Measurements from ENCODE around the gene ERBIN.
"Not testable (repeated sequence)": the region's sequence is repeated elsewhere in the genome, so short reads cannot be mapped to it uniquely, and the experiment has no call there.

Gene ERBIN

DNA sequence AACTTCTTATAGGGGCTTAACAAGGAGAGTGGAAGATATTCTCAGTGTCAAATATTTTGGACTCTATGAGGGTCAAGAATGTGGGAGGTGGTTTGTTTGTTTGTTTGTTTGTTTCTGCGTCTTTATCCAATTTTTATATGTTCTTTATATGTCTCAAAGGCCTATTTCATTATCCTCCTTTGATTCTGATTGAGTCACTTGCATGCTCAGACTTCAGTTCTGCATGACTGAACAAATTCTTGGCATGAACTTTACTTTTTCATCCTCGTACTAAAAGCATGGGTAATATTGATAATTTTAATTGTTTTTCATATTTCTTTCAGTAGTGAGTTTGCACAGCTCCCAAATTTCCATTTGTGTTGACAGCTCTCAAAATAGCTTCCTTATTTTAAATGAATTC lies 19.2 kb upstream of the ERBIN start:
- H3K4me3 ChIP-seq (ENCODE audit: low read depth, low read length) = no peak overlapping the region
- DNase-seq (ENCODE audit: low read depth) = no peak
- TF ChIP-seq, protein P1, sequence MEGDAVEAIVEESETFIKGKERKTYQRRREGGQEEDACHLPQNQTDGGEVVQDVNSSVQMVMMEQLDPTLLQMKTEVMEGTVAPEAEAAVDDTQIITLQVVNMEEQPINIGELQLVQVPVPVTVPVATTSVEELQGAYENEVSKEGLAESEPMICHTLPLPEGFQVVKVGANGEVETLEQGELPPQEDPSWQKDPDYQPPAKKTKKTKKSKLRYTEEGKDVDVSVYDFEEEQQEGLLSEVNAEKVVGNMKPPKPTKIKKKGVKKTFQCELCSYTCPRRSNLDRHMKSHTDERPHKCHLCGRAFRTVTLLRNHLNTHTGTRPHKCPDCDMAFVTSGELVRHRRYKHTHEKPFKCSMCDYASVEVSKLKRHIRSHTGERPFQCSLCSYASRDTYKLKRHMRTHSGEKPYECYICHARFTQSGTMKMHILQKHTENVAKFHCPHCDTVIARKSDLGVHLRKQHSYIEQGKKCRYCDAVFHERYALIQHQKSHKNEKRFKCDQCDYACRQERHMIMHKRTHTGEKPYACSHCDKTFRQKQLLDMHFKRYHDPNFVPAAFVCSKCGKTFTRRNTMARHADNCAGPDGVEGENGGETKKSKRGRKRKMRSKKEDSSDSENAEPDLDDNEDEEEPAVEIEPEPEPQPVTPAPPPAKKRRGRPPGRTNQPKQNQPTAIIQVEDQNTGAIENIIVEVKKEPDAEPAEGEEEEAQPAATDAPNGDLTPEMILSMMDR (IDR thresholded peaks at IDR 0.05; ENCODE audit: control insufficient read depth, extremely low read depth, insufficient read depth) = no peak

DNA sequence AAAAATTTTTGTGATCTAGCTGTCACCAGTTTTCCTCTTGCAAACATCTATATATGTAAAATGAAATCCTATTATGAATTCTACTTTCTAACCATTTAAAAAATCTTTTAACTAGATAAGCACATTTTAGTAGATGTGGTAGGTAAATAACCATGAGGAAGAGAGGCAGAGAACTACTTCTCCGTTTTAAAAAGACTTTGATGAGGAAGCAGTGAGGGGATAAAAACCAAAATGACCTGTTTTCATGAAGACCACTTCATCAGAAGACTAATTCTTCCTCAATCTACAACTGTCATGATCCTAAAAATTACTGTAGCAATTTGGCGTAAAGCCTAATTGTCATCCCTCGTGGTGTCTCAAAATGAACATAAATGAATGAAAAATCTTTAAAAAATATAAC lies 15.7 kb upstream of the ERBIN start:
- no peak overlapping the region for H3K4me3 ChIP-seq (ENCODE audit: low read depth, low read length)
- TF ChIP-seq, protein P1 (IDR thresholded peaks at IDR 0.05; ENCODE audit: control insufficient read depth, extremely low read depth, insufficient read depth) = no peak
- DNase-seq (ENCODE audit: low read depth) = no peak

DNA sequence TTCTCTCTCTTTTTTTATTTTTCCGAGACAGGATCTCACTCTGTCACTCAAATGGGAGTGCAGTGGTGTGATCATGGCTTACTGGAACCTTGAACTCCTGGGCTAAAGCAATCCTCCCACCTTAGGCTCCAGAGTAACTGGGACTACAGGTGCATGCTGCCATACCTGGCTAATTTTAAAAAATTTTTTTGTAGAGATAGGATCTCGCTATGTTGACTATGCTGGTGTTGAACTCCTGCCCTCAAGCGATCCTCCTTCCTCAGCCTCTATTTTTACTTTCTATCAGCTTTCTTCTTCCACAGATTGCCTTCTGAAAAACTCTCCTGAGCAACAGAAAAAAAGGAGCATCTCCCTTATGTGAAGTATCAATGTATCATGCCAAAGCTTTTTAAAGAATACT lies 14.1 kb upstream of the ERBIN start:
- no peak overlapping the region for H3K4me3 ChIP-seq (ENCODE audit: low read depth, low read length)
- TF ChIP-seq, protein P1 (IDR thresholded peaks at IDR 0.05; ENCODE audit: control insufficient read depth, extremely low read depth, insufficient read depth) = no peak

DNA sequence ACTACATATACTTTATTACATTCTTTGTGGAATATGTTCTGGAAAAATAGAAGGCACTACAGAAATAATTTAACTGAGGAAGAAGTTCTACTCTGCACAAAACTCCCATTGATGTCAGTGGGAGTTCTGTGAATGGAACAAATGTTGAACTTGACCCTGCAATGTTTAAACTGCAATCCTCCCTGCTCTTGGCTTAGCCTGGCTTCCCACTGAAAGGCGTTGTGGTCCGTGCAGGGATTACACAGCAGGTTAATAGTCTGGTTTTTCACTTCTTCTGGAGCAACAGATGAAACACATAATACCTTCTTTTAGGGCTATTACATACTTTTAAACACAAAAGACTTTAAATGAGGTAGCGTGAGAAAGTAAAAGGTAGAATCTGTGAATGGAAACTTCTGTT lies 12.9 kb upstream of the ERBIN start:
- DNase-seq (ENCODE audit: low read depth) = no peak
- TF ChIP-seq, protein P1 (IDR thresholded peaks at IDR 0.05; ENCODE audit: control insufficient read depth, extremely low read depth, insufficient read depth) = no peak
- no peak overlapping the region for H3K4me3 ChIP-seq (ENCODE audit: low read depth, low read length)

More for the DNA sequence above, 14.1 kb upstream of the ERBIN start:
- DNase-seq (ENCODE audit: low read depth) = no peak

DNA sequence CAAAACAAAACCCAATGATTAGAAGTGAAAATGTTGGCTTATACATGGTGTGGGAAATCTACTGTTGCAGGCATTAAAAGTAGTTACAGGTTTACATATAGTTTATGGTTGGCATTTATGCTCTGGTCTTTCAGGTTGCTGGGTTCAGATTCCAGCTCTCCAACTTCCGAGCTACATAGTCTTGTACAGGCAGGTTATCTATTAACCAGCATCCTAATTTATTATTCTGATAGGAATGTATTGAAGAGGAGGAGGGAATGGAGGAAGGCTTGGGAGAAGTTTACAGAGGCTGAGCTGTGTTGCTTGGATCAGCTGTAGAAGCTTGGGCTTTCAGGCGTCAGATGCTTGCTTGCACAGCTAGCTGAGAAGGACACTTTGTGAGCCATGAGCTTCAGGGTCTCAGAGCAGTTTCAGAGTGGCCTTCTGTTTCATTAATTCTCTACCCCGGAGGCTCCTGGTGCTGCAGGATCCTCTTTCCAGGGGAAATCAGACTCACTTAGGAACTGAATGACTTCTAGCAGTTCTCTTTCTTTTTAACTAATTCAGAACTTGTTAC lies 11.7 kb upstream of the ERBIN start:
- DNase-seq (ENCODE audit: low read depth) = no peak
- no peak overlapping the region for H3K4me3 ChIP-seq (ENCODE audit: low read depth, low read length)
- TF ChIP-seq, protein P1 (IDR thresholded peaks at IDR 0.05; ENCODE audit: control insufficient read depth, extremely low read depth, insufficient read depth) = no peak

DNA sequence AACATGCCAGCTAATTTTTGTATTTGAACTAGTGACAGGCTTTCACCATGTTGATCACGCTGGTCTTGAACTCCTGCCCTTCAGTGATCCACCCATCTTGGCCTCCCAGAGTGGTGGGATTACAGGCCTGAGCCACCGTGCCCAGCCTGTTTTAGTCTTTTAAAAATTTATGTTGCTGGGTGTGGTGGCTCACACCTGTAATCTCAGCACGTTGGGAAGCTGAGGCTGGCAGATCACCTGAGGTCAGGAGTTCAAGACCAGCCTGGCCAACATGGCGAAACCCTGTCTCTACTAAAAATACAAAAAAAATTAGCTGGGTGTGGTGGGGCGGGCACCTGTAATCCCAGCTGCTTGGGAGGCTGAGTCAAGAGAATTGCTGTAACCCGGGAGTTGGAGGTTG lies 10.7 kb upstream of the ERBIN start:
- not testable (repeated sequence) for H3K4me3 ChIP-seq (ENCODE audit: low read depth, low read length); DNase-seq (ENCODE audit: low read depth)

DNA sequence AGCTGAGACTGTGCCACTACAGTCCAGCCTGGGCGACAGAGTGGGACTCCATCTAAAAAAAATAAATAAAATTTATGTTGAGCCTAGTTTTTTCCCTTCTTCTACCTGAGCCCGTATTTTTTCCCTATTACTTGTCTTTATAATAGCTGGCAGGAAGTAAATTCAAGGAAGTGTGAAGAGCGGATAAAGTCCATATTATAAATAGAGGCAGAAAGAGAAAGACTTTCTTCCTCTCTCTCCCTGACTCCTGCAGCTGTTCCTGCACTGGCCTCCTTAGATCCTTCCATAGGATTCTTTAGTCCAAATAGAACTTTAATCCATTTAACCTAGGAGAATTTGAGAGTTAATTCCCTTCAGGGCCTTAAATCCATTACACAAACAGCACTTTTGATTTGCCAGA lies 10.3 kb upstream of the ERBIN start:
- H3K4me3 ChIP-seq (ENCODE audit: low read depth, low read length) = no peak overlapping the region
- TF ChIP-seq, protein P1 (IDR thresholded peaks at IDR 0.05; ENCODE audit: control insufficient read depth, extremely low read depth, insufficient read depth) = no peak
- no peak for DNase-seq (ENCODE audit: low read depth)
